ENCODE results near the gene CORO2B. TPM values are rescaled to one million over a fixed set of nuclear protein-coding genes. Genes with fewer than 3 reads are reported as not detected.
A peak's percentile ranks its signal among the peaks of the same experiment; 100 is the strongest.

CORO2B gene
- total RNA-seq, 4 donors from 2014 or later: 1.3 to 3.3 (median 2.3) TPM

- TF ChIP-seq EP300 (IDR thresholded peaks at IDR 0.05): no peak
- no peak for TF ChIP-seq POLR2A (IDR thresholded peaks at IDR 0.05)
- TF ChIP-seq CTCF (IDR thresholded peaks at IDR 0.05): no peak
- TF ChIP-seq POLR2AphosphoS5 (IDR thresholded peaks at IDR 0.05): no peak
- DNase-seq (ENCODE audit: low spot score in 2 of 2): peak in 1 of 2 donors; percentile 59
- Histone ChIP-seq H3K36me3 (no peaks in the 10 kb centered on the region), H3K27ac (no peak overlapping the region), H3K4me1 (peaks cover 11% of the 10 kb centered on the region), H3K4me3 (no peak overlapping the region), H3K27me3 (no peaks in the 10 kb centered on the region), H3K9me3 (no peaks in the 10 kb centered on the region)
- 80% methylated on average over 6 of the region's 6 CpGs for WGBS
These were observed 74.3 kb downstream of the CORO2B start for GRCh38 chr15:68653031-68653635.

GRCh38 chr15:68653801-68654200 lies 75.0 kb downstream of the CORO2B start:
- DNase-seq (ENCODE audit: low spot score in 2 of 2): no peak
- Histone ChIP-seq H3K27ac (no peak overlapping the region), H3K4me1 (peaks cover 11% of the 10 kb centered on the region), H3K4me3 (no peak overlapping the region), H3K9me3 (no peaks in the 10 kb centered on the region), H3K36me3 (no peaks in the 10 kb centered on the region), H3K27me3 (no peaks in the 10 kb centered on the region)
- TF ChIP-seq CTCF (IDR thresholded peaks at IDR 0.05) (no peak), EP300 (IDR thresholded peaks at IDR 0.05) (no peak), POLR2A (IDR thresholded peaks at IDR 0.05) (no peak), POLR2AphosphoS5 (IDR thresholded peaks at IDR 0.05) (no peak)
- WGBS: 72% methylated on average over 6 of the region's 6 CpGs

GRCh38 chr15:68654786-68655560 lies 76.2 kb downstream of the CORO2B start:
- peak in 1 of 2 donors; percentile 37 for DNase-seq (ENCODE audit: low spot score in 2 of 2)
- WGBS: 91% methylated on average over 8 of the region's 8 CpGs

GRCh38 chr15:68655686-68656437 lies 77.1 kb downstream of the CORO2B start:
- Histone ChIP-seq H3K9me3 (no peaks in the 10 kb centered on the region), H3K4me1 (peaks cover 11% of the 10 kb centered on the region), H3K36me3 (no peaks in the 10 kb centered on the region), H3K27ac (no peak overlapping the region), H3K27me3 (no peaks in the 10 kb centered on the region), H3K4me3 (no peak overlapping the region)
- WGBS: 71% methylated on average over 8 of the region's 8 CpGs
- DNase-seq (ENCODE audit: low spot score in 2 of 2): no peak
- no peak for TF ChIP-seq CTCF (IDR thresholded peaks at IDR 0.05)
- no peak for TF ChIP-seq EP300 (IDR thresholded peaks at IDR 0.05)
- TF ChIP-seq POLR2A (IDR thresholded peaks at IDR 0.05): no peak

More at GRCh38 chr15:68654786-68655560, 76.2 kb downstream of the CORO2B start:
- H3K9me3 ChIP-seq: no peaks in the 10 kb centered on the region
- H3K27me3 ChIP-seq: no peaks in the 10 kb centered on the region
- no peaks in the 10 kb centered on the region for H3K36me3 ChIP-seq
- H3K4me1 ChIP-seq: peaks cover 11% of the 10 kb centered on the region
- no peak overlapping the region for H3K27ac ChIP-seq
- TF ChIP-seq POLR2A (IDR thresholded peaks at IDR 0.05): no peak
- no peak for TF ChIP-seq POLR2AphosphoS5 (IDR thresholded peaks at IDR 0.05)
- no peak for TF ChIP-seq EP300 (IDR thresholded peaks at IDR 0.05)
- TF ChIP-seq CTCF (IDR thresholded peaks at IDR 0.05): no peak
- H3K4me3 ChIP-seq: no peak overlapping the region

- Histone ChIP-seq H3K4me3 (no peak overlapping the region), H3K27me3 (no peaks in the 10 kb centered on the region), H3K9me3 (no peaks in the 10 kb centered on the region), H3K4me1 (peaks cover 11% of the 10 kb centered on the region), H3K36me3 (no peaks in the 10 kb centered on the region), H3K27ac (no peak overlapping the region)
- DNase-seq (ENCODE audit: low spot score in 2 of 2): no peak
- 90% methylated on average over 1 of the region's 1 CpG for WGBS
- TF ChIP-seq CTCF (IDR thresholded peaks at IDR 0.05) (no peak), POLR2A (IDR thresholded peaks at IDR 0.05) (no peak), EP300 (IDR thresholded peaks at IDR 0.05) (no peak), POLR2AphosphoS5 (IDR thresholded peaks at IDR 0.05) (no peak)
These were observed 77.6 kb downstream of the CORO2B start for GRCh38 chr15:68656438-68656739.
